ENCODE results near the gene TSTD2. TPM values are rescaled to one million over a fixed set of nuclear protein-coding genes. Genes with fewer than 3 reads are reported as not detected.
"Not testable (repeated sequence)": the region's sequence is repeated elsewhere in the genome, so short reads cannot be mapped to it uniquely, and the experiment has no call there.

The TSTD2 gene
- total and polyA plus RNA-seq, 10 donors, result 8.1 to 31.0 (median 19.2) TPM

- H3K36me3 ChIP-seq, result peaks cover 0 to 8% (median 0%) of the 10 kb centered on the region in 6 donors
- no peak for DNase-seq
- H3K9me3 ChIP-seq, result peaks cover 0 to under 1% (median 0%) of the 10 kb centered on the region in 8 donors
- H3K27me3 ChIP-seq (replicated peaks in 1 of 7), result peaks cover 0 to 8% (median 0%) of the 10 kb centered on the region in 7 donors
- H3K4me3 ChIP-seq, result no peak overlapping the region
- H3K27ac ChIP-seq, result no peak overlapping the region
- intact Hi-C loops (cut with DNase I; ENCODE audit: low total_unique reads), result no loop called here
- WGBS, 5 donors, result 74 to 92% (median 84%) methylated on average over 1 of the region's 1 CpG
- TF ChIP-seq CTCF (IDR thresholded peaks at IDR 0.05 in 8 of 11, conservative IDR thresholded peaks at IDR 0.05 in 3 of 11), result no peak
- TF ChIP-seq POLR2A (IDR thresholded peaks at IDR 0.05), result no peak
- no peak for TF ChIP-seq POLR2AphosphoS5 (IDR thresholded peaks at IDR 0.05)
- peaks cover 0 to 3% (median 0%) of the 10 kb centered on the region in 6 donors for H3K4me1 ChIP-seq
Observed at GRCh38 chr9:97592126-97592525, 41.0 kb downstream of the TSTD2 start.

GRCh38 chr9:97591535-97591934 lies 41.6 kb downstream of the TSTD2 start:
- intact Hi-C loops (cut with DNase I; ENCODE audit: low total_unique reads), result no loop called here
- WGBS, 5 donors, result 81 to 92% (median 87%) methylated on average over 6 of the region's 6 CpGs

GRCh38 chr9:97586909-97587308 lies 46.3 kb downstream of the TSTD2 start:
- intact Hi-C loops (cut with DNase I; ENCODE audit: low total_unique reads); H3K27ac ChIP-seq; H3K9me3 ChIP-seq; H3K4me1 ChIP-seq; DNase-seq; H3K4me3 ChIP-seq; H3K36me3 ChIP-seq; H3K27me3 ChIP-seq (replicated peaks in 1 of 7): not testable (repeated sequence)
- WGBS, 5 donors, result 91 to 97% (median 95%) methylated on average over 4 to 7 of the region's 7 CpGs

More at GRCh38 chr9:97591535-97591934, 41.6 kb downstream of the TSTD2 start:
- no peak overlapping the region for H3K4me3 ChIP-seq
- peaks cover 0 to 8% (median 0%) of the 10 kb centered on the region in 6 donors for H3K36me3 ChIP-seq
- peaks cover 0 to 3% (median 0%) of the 10 kb centered on the region in 6 donors for H3K4me1 ChIP-seq
- H3K27ac ChIP-seq, result no peak overlapping the region
- DNase-seq, result no peak
- no peak for TF ChIP-seq POLR2AphosphoS5 (IDR thresholded peaks at IDR 0.05)
- no peak for TF ChIP-seq POLR2A (IDR thresholded peaks at IDR 0.05)
- no peak for TF ChIP-seq CTCF (IDR thresholded peaks at IDR 0.05 in 8 of 11, conservative IDR thresholded peaks at IDR 0.05 in 3 of 11)
- H3K27me3 ChIP-seq (replicated peaks in 1 of 7), result peaks cover 0 to 8% (median 0%) of the 10 kb centered on the region in 7 donors
- peaks cover 0 to 5% (median 0%) of the 10 kb centered on the region in 8 donors for H3K9me3 ChIP-seq

GRCh38 chr9:97584778-97585177 lies 48.4 kb downstream of the TSTD2 start:
- H3K4me3 ChIP-seq; H3K36me3 ChIP-seq; DNase-seq; H3K27me3 ChIP-seq (replicated peaks in 1 of 7); intact Hi-C loops (cut with DNase I; ENCODE audit: low total_unique reads); H3K27ac ChIP-seq; H3K9me3 ChIP-seq; H3K4me1 ChIP-seq: not testable (repeated sequence)
- no CpG with 5 or more reads among the region's 2 CpGs for WGBS, 5 donors

GRCh38 chr9:97581590-97581989 lies 51.6 kb downstream of the TSTD2 start:
- 33 to 100% methylated on average over 1 of the region's 3 CpGs; no CpG with 5 or more reads in 3 of the 5 donors for WGBS, 5 donors
- H3K36me3 ChIP-seq; H3K9me3 ChIP-seq; H3K27ac ChIP-seq; H3K4me1 ChIP-seq; H3K27me3 ChIP-seq (replicated peaks in 1 of 7); intact Hi-C loops (cut with DNase I; ENCODE audit: low total_unique reads); H3K4me3 ChIP-seq; DNase-seq: not testable (repeated sequence)

- no peaks in the 10 kb centered on the region for H3K36me3 ChIP-seq
- peaks cover 0 to 5% (median 0%) of the 10 kb centered on the region in 7 donors for H3K27me3 ChIP-seq (replicated peaks in 1 of 7)
- TF ChIP-seq CTCF (IDR thresholded peaks at IDR 0.05 in 8 of 11, conservative IDR thresholded peaks at IDR 0.05 in 3 of 11), result no peak
- TF ChIP-seq POLR2A (IDR thresholded peaks at IDR 0.05), result no peak
- TF ChIP-seq POLR2AphosphoS5 (IDR thresholded peaks at IDR 0.05), result no peak
- no peaks in the 10 kb centered on the region for H3K9me3 ChIP-seq
- intact Hi-C loops (cut with DNase I; ENCODE audit: low total_unique reads), result no loop called here
- no peak for DNase-seq
- H3K4me3 ChIP-seq, result no peak overlapping the region
- H3K4me1 ChIP-seq, result peaks cover 0 to 14% (median 4%) of the 10 kb centered on the region in 6 donors
- H3K27ac ChIP-seq, result no peak overlapping the region
- WGBS, 5 donors, result 58 to 73% (median 64%) methylated on average over 2 of the region's 2 CpGs
Observed at GRCh38 chr9:97579914-97580313, 53.3 kb downstream of the TSTD2 start.
